GM18951 (cell line): ENCODE measurements around the gene PRPF38B.

ENCODE experiments used
- POLR2A ChIP-seq: IDR thresholded peaks from 4 replicates; pipeline ENCODE4 v1.6.1; 2011; ENCODE audit warnings: mild to moderate bottlenecking; ENCODE audit not compliant: insufficient read length, insufficient read depth; ENCODE audit errors: extremely low read depth
- in situ Hi-C: fragments of 300-500 bp; cut with MboI; formaldehyde crosslinking; loops from one replicate; pipeline ENCODE4 v1.12.0; 2022; ENCODE audit warnings: low sequenced_read_pairs, mixed read lengths, inconsistent platforms; ENCODE audit not compliant: unreplicated experiment

Gene PRPF38B

GRCh38 chr1:108691942-108692723 lies at the start of gene PRPF38B:
TSS of gene PRPF38B (plus strand) at chr1:108692310. CDS start at chr1:108692592, 282 bp downstream.
- in situ Hi-C loops = no loop called here
- TF ChIP-seq POLR2A = peak; percentile 97

GRCh38 chr1:108643492-108644335 lies 48.4 kb upstream of the PRPF38B start:
- no peak for TF ChIP-seq POLR2A
- in situ Hi-C loops = loop anchor here (25.0 kb wide), 1 partner anchor 131 kb away; no protein-coding TSS in a partner anchor

- in situ Hi-C loops = loop anchor here (25.0 kb wide), 1 partner anchor 133 kb away; no protein-coding TSS in a partner anchor
- TF ChIP-seq POLR2A = no peak
Measured at GRCh38 chr1:108644984-108645383, 47.1 kb upstream of the PRPF38B start.

GRCh38 chr1:108645564-108646184 lies 46.4 kb upstream of the PRPF38B start:
- in situ Hi-C loops = loop anchor here (25.0 kb wide), 1 partner anchor 133 kb away; no protein-coding TSS in a partner anchor
- TF ChIP-seq POLR2A = no peak

- in situ Hi-C loops = loop anchor here (25.0 kb wide), 1 partner anchor 134 kb away; no protein-coding TSS in a partner anchor
Measured at GRCh38 chr1:108646265-108646647, 45.9 kb upstream of the PRPF38B start.

GRCh38 chr1:108646648-108647269 lies 45.4 kb upstream of the PRPF38B start:
- in situ Hi-C loops = loop anchor here (25.0 kb wide), 1 partner anchor 134 kb away; no protein-coding TSS in a partner anchor
- TF ChIP-seq POLR2A = no peak

More at GRCh38 chr1:108646265-108646647, 45.9 kb upstream of the PRPF38B start:
- TF ChIP-seq POLR2A = no peak

GRCh38 chr1:108653431-108654105 lies 38.5 kb upstream of the PRPF38B start:
- in situ Hi-C loops = no loop called here
- TF ChIP-seq POLR2A = no peak

- TF ChIP-seq POLR2A = no peak
- in situ Hi-C loops = no loop called here
Measured at GRCh38 chr1:108657356-108658080, 34.6 kb upstream of the PRPF38B start.

GRCh38 chr1:108661030-108661609 lies 31.0 kb upstream of the PRPF38B start, which contains the start of gene HENMT1:
TSS of gene HENMT1 (minus strand) at chr1:108661093. CDS start at chr1:108659884, 1,209 bp downstream.
- in situ Hi-C loops = no loop called here
- peak; percentile 76 for TF ChIP-seq POLR2A

- TF ChIP-seq POLR2A = no peak
- in situ Hi-C loops = no loop called here
Measured at GRCh38 chr1:108663074-108663473, 29.0 kb upstream of the PRPF38B start.

GRCh38 chr1:108664481-108664880 lies 27.6 kb upstream of the PRPF38B start:
- in situ Hi-C loops = no loop called here
- no peak for TF ChIP-seq POLR2A

- TF ChIP-seq POLR2A = no peak
- in situ Hi-C loops = no loop called here
Measured at GRCh38 chr1:108665067-108665466, 27.0 kb upstream of the PRPF38B start.
